Stimulated activated CD4-positive, alpha-beta T cell treated with anti-CD3 and anti-CD28 coated beads, Interleukin-2, amount 100 ng/mL, for 48 hours (primary cell): ENCODE measurements around the gene LAPTM5.
A peak's percentile ranks its signal among the peaks of the same experiment; 100 is the strongest.
"Not testable (repeated sequence)": the region's sequence is repeated elsewhere in the genome, so short reads cannot be mapped to it uniquely, and the experiment has no call there.

Source experiments
- DNase-seq, 2 donors: peaks; one replicate each; pipeline ENCODE4 v3.0.0-alpha.2; 2020

Gene LAPTM5

GRCh38 chr1:30757352-30758120, at the start of gene LAPTM5:
Gene LAPTM5, minus strand, starts transcription at chr1:30757774. Its CDS starts 29 bp downstream, at chr1:30757745.
- no peak for DNase-seq

- no peak for DNase-seq
These were observed 49.1 kb upstream of the LAPTM5 start for GRCh38 chr1:30806381-30807317.

DNA sequence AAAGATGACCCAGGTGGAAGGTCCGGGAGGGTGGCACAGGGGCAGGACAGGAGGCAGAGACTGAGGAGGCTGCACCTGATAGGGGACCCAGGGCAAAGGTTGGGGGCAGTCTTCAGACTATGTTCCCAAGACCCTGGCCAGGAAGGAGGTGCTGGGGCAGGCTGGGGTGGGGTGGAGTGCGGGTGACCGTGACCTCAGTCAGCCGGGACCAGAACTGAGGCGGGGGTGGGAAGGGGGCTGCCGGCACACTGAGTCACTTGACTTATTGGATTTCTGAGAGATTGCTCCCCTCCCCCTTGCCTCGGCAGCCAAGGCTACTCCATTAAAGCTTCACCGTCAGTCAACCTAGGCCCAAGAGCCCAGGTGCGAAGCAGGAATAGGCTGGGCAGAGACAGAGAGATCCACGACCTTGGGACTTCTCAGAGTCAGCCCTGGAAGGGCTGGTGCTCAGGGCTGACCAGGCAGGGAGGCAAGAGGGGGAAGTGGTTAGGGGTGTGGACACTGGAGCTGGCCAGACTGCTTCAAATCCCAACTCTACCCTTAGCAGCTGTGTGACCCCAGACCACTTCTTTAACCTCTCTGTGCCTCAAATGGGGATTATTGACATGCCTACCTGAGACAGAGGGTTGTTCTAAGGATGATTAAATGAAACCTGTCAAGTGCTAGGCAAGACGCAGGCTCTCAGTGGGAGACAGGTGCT, 47.9 kb upstream of the LAPTM5 start:
- no peak for DNase-seq

DNA sequence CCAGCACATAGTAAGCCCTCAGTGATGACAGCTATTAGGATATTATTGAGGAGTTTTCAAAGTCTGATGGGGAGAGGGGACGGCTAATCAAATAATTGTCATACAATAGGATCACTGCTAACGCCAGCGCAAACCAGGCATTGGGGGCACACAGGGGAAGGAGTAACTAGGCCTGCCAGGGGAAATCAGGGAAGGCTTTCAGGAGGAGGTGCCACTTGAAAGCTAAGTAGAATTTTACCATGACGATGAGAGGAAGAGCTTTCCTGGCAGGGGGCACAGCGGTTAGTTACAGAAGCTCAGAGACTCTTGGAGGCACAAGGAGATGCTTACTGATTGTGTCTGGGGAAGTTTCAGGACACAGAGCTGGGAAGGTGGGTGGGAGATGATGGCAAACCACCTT, 47.2 kb upstream of the LAPTM5 start:
- no peak for DNase-seq

- no peak for DNase-seq
These were observed 46.8 kb upstream of the LAPTM5 start for GRCh38 chr1:30804352-30804751.

DNA sequence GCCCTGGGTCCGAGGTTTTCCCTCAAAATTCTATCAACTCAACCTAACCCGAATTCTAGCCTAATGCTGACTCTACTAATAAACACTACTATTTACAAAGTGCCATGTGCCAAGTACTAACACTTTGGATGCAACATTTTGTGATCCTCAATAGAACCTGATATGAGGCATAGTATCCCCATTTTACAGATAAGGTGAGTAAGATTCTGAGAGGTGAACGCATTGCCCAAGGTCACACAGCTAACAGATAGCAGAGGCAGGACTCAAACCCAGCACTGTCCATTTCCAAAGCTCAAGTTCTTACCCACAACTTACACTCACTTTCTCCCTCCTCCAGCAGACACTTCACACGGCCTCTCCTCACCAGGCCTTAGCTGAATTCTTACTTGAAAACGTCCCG, 46.0 kb upstream of the LAPTM5 start:
- no peak for DNase-seq

DNA sequence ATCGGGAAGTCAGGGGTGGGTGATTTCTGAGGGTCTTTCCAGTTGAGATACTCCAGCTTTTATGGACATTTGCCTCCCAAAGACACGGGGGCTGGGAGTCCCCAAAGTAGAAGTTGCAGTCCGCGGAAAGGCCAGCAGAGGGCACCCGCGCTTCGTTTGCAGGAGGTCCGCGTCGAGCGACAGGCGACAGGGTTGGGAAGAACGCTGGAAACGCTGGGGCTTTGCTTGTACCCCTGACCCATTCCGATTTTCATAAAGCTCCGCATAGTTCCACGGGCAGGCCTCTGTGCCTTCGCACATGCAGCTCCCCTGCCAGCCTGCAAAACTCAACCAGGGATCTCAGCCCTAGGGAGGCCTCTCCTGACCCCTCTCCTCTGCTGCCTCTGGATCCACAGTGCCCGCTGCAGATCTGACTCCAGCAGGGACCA, 44.2 kb upstream of the LAPTM5 start:
- peak; percentile 87 to 88 for DNase-seq

- no peak for DNase-seq
These were observed 41.6 kb upstream of the LAPTM5 start for GRCh38 chr1:30799233-30799511.

GRCh38 chr1:30798389-30799232, 41.0 kb upstream of the LAPTM5 start:
- no peak for DNase-seq

DNA sequence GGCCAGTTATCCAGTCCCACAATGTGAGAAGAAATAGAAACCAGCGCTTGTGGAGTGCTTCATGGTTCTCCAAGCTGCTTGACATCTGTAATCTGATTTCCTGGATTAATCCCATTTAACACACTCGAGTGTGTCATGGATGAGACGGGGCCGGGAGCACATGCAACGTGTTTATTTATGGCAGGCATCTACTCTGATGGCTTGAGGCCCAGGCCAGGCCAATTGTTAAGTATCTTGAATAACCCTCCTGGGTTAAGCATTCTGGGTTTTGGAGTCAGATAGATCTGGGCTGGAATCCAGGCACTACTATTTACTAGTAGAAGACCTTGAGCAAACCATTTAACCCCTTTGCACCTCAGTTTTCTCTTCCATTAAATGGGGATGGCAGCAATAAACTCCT, 37.5 kb upstream of the LAPTM5 start:
- DNase-seq = no peak

- DNase-seq = no peak
These were observed 36.7 kb upstream of the LAPTM5 start for GRCh38 chr1:30794260-30794659.

GRCh38 chr1:30793209-30793608, 35.6 kb upstream of the LAPTM5 start:
- no peak for DNase-seq

- DNase-seq = no peak
These were observed 34.3 kb upstream of the LAPTM5 start for GRCh38 chr1:30791868-30792267.

- no peak for DNase-seq
These were observed 33.5 kb upstream of the LAPTM5 start for GRCh38 chr1:30790850-30791778.

GRCh38 chr1:30790256-30790525, 32.6 kb upstream of the LAPTM5 start:
- DNase-seq = not testable (repeated sequence)

GRCh38 chr1:30789388-30790255, 32.0 kb upstream of the LAPTM5 start:
- DNase-seq = no peak

GRCh38 chr1:30788580-30789387, 31.2 kb upstream of the LAPTM5 start:
- no peak for DNase-seq

- DNase-seq = no peak
These were observed 30.4 kb upstream of the LAPTM5 start for GRCh38 chr1:30787856-30788495.

DNA sequence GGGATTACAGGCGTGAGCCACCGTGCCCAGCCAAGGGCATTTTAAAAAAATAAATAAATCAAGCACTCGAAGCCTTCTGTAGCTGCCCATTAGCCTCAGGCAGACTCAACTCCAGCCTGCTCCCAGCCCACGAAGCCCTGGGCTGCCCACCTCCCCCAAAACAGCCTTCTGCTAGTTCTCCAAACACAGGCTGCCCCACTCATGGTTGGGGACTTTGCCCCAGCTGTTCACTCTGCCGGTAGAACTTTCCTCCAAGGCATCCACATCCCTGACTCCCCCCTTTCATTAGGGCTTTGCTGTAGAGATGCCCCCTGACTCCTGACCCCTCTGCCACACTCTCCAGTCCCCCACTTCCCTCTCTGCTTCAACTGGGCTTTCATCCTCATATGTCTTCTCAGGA, 29.7 kb upstream of the LAPTM5 start:
- no peak for DNase-seq
